Endothelial cell of umbilical vein (primary cell): Measurements from ENCODE around the gene SLC12A8. TPM values are rescaled to one million over a fixed set of nuclear protein-coding genes. Genes with fewer than 3 reads are reported as not detected.

Experiments
- BruUV-seq: library from RNA; stranded (reverse); fragments of 400-500 nt; replicated peaks from 2 replicates; lab custom pipeline; 2021; lab: Mats Ljungman, UMichigan
- CTCF ChIA-PET: fragments of 300-600, 350-600 bp; sonication (Branson Sonifier 250); formaldehyde crosslinking; loops from one replicate; lab custom pipeline; 2021; ENCODE audit warnings: antibody characterized with exemption, inconsistent platforms; lab: Charles Lee
- POLR2A ChIA-PET: fragments of 300-600, 350-600 bp; sonication (Branson Sonifier 250); formaldehyde crosslinking; loops from one replicate; lab custom pipeline; 2021; ENCODE audit warnings: antibody characterized with exemption, inconsistent platforms; lab: Charles Lee
- DNase-seq: peaks from one replicate; pipeline ENCODE4 v3.0.0-alpha.2; 2011; ENCODE audit warnings: low read depth, low spot score
- FAIRE-seq: peaks from 2 replicates; lab custom pipeline; 2011; peaks lifted over from hg19 to GRCh38; lab: Jason Lieb, UNC
- H2AFZ ChIP-seq: 2 replicates; pipeline ENCODE4 v1.6.0; 2012; ENCODE audit warnings: low read depth, low read length, control low read depth, inconsistent platforms
- H3K27ac ChIP-seq: 2 replicates; pipeline ENCODE4 v1.5.1; 2011; ENCODE audit warnings: low read depth, mild to moderate bottlenecking, control low read depth, low read length, moderate library complexity; ENCODE audit not compliant: insufficient read depth
- H3K27me3 ChIP-seq, 2 experiments: 2 replicates each; pipeline versions ENCODE4 v1.6.0 to v1.6.1; 2011; ENCODE audit warnings: low read length in 2 of 2, mixed read lengths in 1 of 2; ENCODE audit not compliant: control insufficient read depth in 2 of 2, insufficient read depth in 2 of 2
- H3K36me3 ChIP-seq, 2 experiments: 2 replicates in 1 of 2; 3 replicates in 1 of 2; pipeline ENCODE4 v1.5.1; 2011; ENCODE audit warnings: low read length in 2 of 2, mild to moderate bottlenecking in 1 of 2, moderate library complexity in 1 of 2; ENCODE audit not compliant: control insufficient read depth in 2 of 2, insufficient read depth in 2 of 2; ENCODE audit errors: extremely low read depth in 1 of 2
- H3K4me1 ChIP-seq: 3 replicates; pipeline ENCODE4 v1.5.1; 2011; ENCODE audit warnings: mild to moderate bottlenecking, low read length; ENCODE audit not compliant: control insufficient read depth, insufficient read depth; ENCODE audit errors: extremely low read depth
- H3K4me2 ChIP-seq: 2 replicates; pipeline ENCODE4 v1.6.1; 2011; ENCODE audit warnings: low read length, control low read depth, mixed read lengths; ENCODE audit not compliant: insufficient read depth
- H3K4me3 ChIP-seq, 3 experiments: fragments of 200-600 bp in 1 of 3; sonication (generic), shearing (Covaris generic) in 1 of 3; replicated peaks in 1 of 3; 2 replicates each; pipeline ENCODE4 v1.5.1; 2011 to 2016; ENCODE audit warnings: control low read depth in 3 of 3, low read length in 3 of 3, mild to moderate bottlenecking in 2 of 3, inconsistent platforms in 1 of 3, low read depth in 1 of 3, moderate library complexity in 1 of 3; ENCODE audit not compliant: insufficient read depth in 1 of 3
- H3K79me2 ChIP-seq: 2 replicates; pipeline ENCODE4 v1.6.0; 2012; ENCODE audit warnings: low read length, inconsistent platforms; ENCODE audit not compliant: control insufficient read depth, insufficient read depth
- H3K9ac ChIP-seq: replicated peaks from 2 replicates; pipeline ENCODE3; 2011; ENCODE audit warnings: low read length, control low read depth; ENCODE audit not compliant: insufficient read depth; ENCODE audit errors: extremely low read depth
- H3K9me1 ChIP-seq: replicated peaks from 3 replicates; pipeline ENCODE4 v1.6.0; 2011; ENCODE audit warnings: mild to moderate bottlenecking, low read length; ENCODE audit not compliant: control insufficient read depth, insufficient read depth; ENCODE audit errors: extremely low read depth
- H3K9me3 ChIP-seq: replicated peaks from 2 replicates; pipeline ENCODE4 v1.5.1; 2012; ENCODE audit warnings: low read length, inconsistent platforms; ENCODE audit not compliant: control insufficient read depth, insufficient read depth
- H4K20me1 ChIP-seq: replicated peaks from 2 replicates; pipeline ENCODE3; 2011; ENCODE audit warnings: mild to moderate bottlenecking, low read length; ENCODE audit not compliant: control insufficient read depth, insufficient read depth; ENCODE audit errors: extremely low read depth
- CTCF ChIP-seq, 2 donors: IDR thresholded peaks; 1 replicate in 1 of 2; 2 replicates in 1 of 2; pipeline ENCODE4 v1.5.1; 2011; ENCODE audit warnings: low read length in 2 of 2, mild to moderate bottlenecking in 2 of 2, moderate library complexity in 2 of 2, control low read depth in 1 of 2, inconsistent platforms in 1 of 2, low read depth in 1 of 2; ENCODE audit not compliant: insufficient read depth in 1 of 2; ENCODE audit errors: extremely low read depth in 1 of 2
- EZH2 ChIP-seq: IDR thresholded peaks from 2 replicates; pipeline ENCODE4 v1.6.1; 2012; ENCODE audit warnings: borderline replicate concordance, low read depth, mild to moderate bottlenecking, moderate library complexity, low read length, inconsistent platforms; ENCODE audit not compliant: severe bottlenecking
- FOS ChIP-seq: IDR thresholded peaks from 2 replicates; pipeline ENCODE4 v1.6.1; 2011; ENCODE audit warnings: mild to moderate bottlenecking, low read length, moderate library complexity, borderline replicate concordance; ENCODE audit not compliant: insufficient read depth
- GATA2 ChIP-seq: IDR thresholded peaks from 2 replicates; pipeline ENCODE4 v1.7.0; 2011; ENCODE audit warnings: low read depth, mild to moderate bottlenecking, moderate library complexity, mixed read lengths, low read length; ENCODE audit not compliant: insufficient read length, insufficient read depth
- JUN ChIP-seq: IDR thresholded peaks from 2 replicates; pipeline ENCODE4 v1.6.1; 2011; ENCODE audit warnings: borderline replicate concordance, low read depth; ENCODE audit not compliant: insufficient read length, insufficient read depth
- MAX ChIP-seq: IDR thresholded peaks from 2 replicates; pipeline ENCODE4 v1.6.1; 2011; ENCODE audit not compliant: insufficient read depth, insufficient read length
- MYC ChIP-seq: IDR thresholded peaks from one replicate; pipeline ENCODE4 v1.6.1; 2011; ENCODE audit warnings: mild to moderate bottlenecking, low read depth, low read length
- POLR2A ChIP-seq: IDR thresholded peaks from 2 replicates; pipeline ENCODE4 v1.6.1; 2012; ENCODE audit warnings: low read depth, mild to moderate bottlenecking, control low read depth, low read length
- POLR2AphosphoS5 ChIP-seq: IDR thresholded peaks from 2 replicates; pipeline ENCODE4 v1.6.1; 2012; ENCODE audit warnings: low read depth, mild to moderate bottlenecking, control low read depth, low read length, moderate library complexity; ENCODE audit not compliant: insufficient read depth
- dilution Hi-C: fragments of 300-500 bp; cut with MboI; formaldehyde crosslinking; loops from one replicate; pipeline ENCODE4 v1.15.0; 2019; ENCODE audit warnings: low sequenced_read_pairs; ENCODE audit not compliant: extremely low pct_ligation_motif_present
- intact Hi-C: fragments of 100-400 bp; cut with micrococcal nuclease; formaldehyde crosslinking; loops from one replicate; pipeline ENCODE4 v1.10.0; 2022
- polyA plus RNA-seq, 4 experiments: library from polyadenylated mRNA; depleted of rRNA in 3 of 4; stranded (reverse) in 3 of 4; unstranded in 1 of 4; fragments of >200 nt; gene quantifications; 2 replicates each; pipeline versions ENCODE4 v1.2.1 to v1.2.3, GENCODE V29; 2011 to 2012; ENCODE audit warnings: missing spikeins in 1 of 4
- total RNA-seq: library from RNA; stranded (reverse); gene quantifications from 2 replicates; pipeline ENCODE4 v1.2.3, GENCODE V29; 2021

SLC12A8 gene
- total and polyA plus RNA-seq, 2 donors (not counting 3 experiments of a cell fraction or from before 2014, with no cell fraction given), result 0.86 to 0.90 TPM

GRCh38 chr3:125125821-125126245, 86.7 kb downstream of the SLC12A8 start:
- Histone ChIP-seq H3K4me3 (no peak overlapping the region), H3K9ac (no peak overlapping the region), H3K79me2 (no peaks in the 10 kb centered on the region), H4K20me1 (no peaks in the 10 kb centered on the region), H2AFZ (no peak overlapping the region), H3K4me1 (peaks cover 3% of the 10 kb centered on the region), H3K36me3 (no peaks in the 10 kb centered on the region), H3K4me2 (no peak overlapping the region), H3K27me3 (no peaks in the 10 kb centered on the region), H3K9me1 (no peaks in the 10 kb centered on the region), H3K27ac (no peak overlapping the region), H3K9me3 (no peaks in the 10 kb centered on the region)
- TF ChIP-seq JUN (no peak), EZH2 (no peak), GATA2 (no peak), MAX (no peak), POLR2AphosphoS5 (no peak), FOS (no peak), CTCF (IDR thresholded peaks at IDR 0.05; ENCODE audit: extremely low read depth in 1 of 2, insufficient read depth in 1 of 2, low read depth in 1 of 2, low read length in 2 of 2) (no peak), POLR2A (no peak), MYC (no peak)
- ChIA-PET POLR2A (no interaction called here), CTCF (interaction anchor here (0.6 kb wide), 1 partner anchor 74 kb away, joined by 3 read pairs; no protein-coding TSS in a partner anchor)
- dilution Hi-C loops (no loop called here), intact Hi-C loops (no loop called here)
- DNase-seq (no peak), FAIRE-seq (no peak)
- BruUV-seq, result no TSS peak
